Neural cell (in vitro differentiated cells): ENCODE data around the gene CARD9. TPM values are rescaled to one million over a fixed set of nuclear protein-coding genes. Genes with fewer than 3 reads are reported as not detected.

Experiments used
- H2AFZ ChIP-seq: fragments of 200-600, 300-800 bp; sonication (generic), shearing (Covaris generic); 2 replicates; pipeline ENCODE4 v1.6.0; 2014; ENCODE audit warnings: low read depth, mild to moderate bottlenecking, antibody characterized with exemption, low read length, moderate library complexity
- H3F3A ChIP-seq: fragments of 200-600 bp; shearing (Covaris generic); 2 replicates; pipeline ENCODE4 v1.6.1; 2016; ENCODE audit warnings: mild to moderate bottlenecking, moderate library complexity, mixed read lengths, antibody characterized with exemption, low read length; ENCODE audit not compliant: insufficient read depth, poor library complexity, severe bottlenecking
- H3K27ac ChIP-seq: fragments of 200-600, 300-800 bp; sonication (generic), shearing (Covaris generic); 2 replicates; pipeline ENCODE4 v1.5.1; 2014; ENCODE audit warnings: mild to moderate bottlenecking, low read length, moderate library complexity
- H3K27me3 ChIP-seq: fragments of 300-800, 200-600 bp; sonication (generic), shearing (Covaris generic); 2 replicates; pipeline ENCODE4 v1.6.0; 2014; ENCODE audit warnings: mild to moderate bottlenecking, low read depth, low read length, moderate library complexity; ENCODE audit not compliant: insufficient read depth
- H3K36me3 ChIP-seq: fragments of 300-800, 200-600 bp; sonication (generic), shearing (Covaris generic); 2 replicates; pipeline ENCODE4 v1.5.1; 2014; ENCODE audit warnings: mild to moderate bottlenecking, antibody characterized with exemption, low read length, moderate library complexity; ENCODE audit not compliant: insufficient read depth
- H3K4me2 ChIP-seq: fragments of 300-800, 200-600 bp; sonication (generic), shearing (Covaris generic); 2 replicates; pipeline ENCODE4 v1.6.0; 2014; ENCODE audit warnings: mild to moderate bottlenecking, low read length
- H3K4me3 ChIP-seq: fragments of 300-800, 200-600 bp; sonication (generic), shearing (Covaris generic); 2 replicates; pipeline ENCODE4 v1.5.1; 2014; ENCODE audit warnings: mild to moderate bottlenecking, low read length, moderate library complexity
- H3K79me2 ChIP-seq: fragments of 200-600 bp; shearing (Covaris generic); replicated peaks from 2 replicates; pipeline ENCODE4 v1.6.0; 2014; ENCODE audit warnings: mild to moderate bottlenecking, low read length, moderate library complexity; ENCODE audit not compliant: insufficient read depth
- H3K9ac ChIP-seq: fragments of 300-800, 200-600 bp; sonication (generic), shearing (Covaris generic); 2 replicates; pipeline ENCODE4 v1.6.1; 2016; ENCODE audit warnings: mild to moderate bottlenecking, low read length, mixed read lengths
- H3K9me2 ChIP-seq: fragments of 200-600 bp; shearing (Covaris generic); 2 replicates; pipeline ENCODE4 v1.6.1; 2016; ENCODE audit warnings: mild to moderate bottlenecking, low read length, mixed read lengths; ENCODE audit not compliant: insufficient read depth
- H3K9me3 ChIP-seq: fragments of 200-600, 300-800 bp; sonication (generic), shearing (Covaris generic); 2 replicates; pipeline ENCODE4 v1.6.1; 2016; ENCODE audit warnings: mild to moderate bottlenecking, mixed run types, low read length, moderate library complexity, mixed read lengths
- H4K20me1 ChIP-seq: fragments of 200-600 bp; shearing (Covaris generic); 2 replicates; pipeline ENCODE4 v1.6.1; 2016; ENCODE audit warnings: mild to moderate bottlenecking, mixed run types; ENCODE audit not compliant: insufficient read depth
- EP300 ChIP-seq: fragments of 450-650 bp; conservative IDR thresholded peaks from 2 replicates; pipeline ENCODE4 v1.6.1; 2014; ENCODE audit warnings: antibody characterized with exemption, mild to moderate bottlenecking, moderate library complexity; ENCODE audit not compliant: poor library complexity, severe bottlenecking
- EZH2 ChIP-seq: fragments of 200-600, 300-800 bp; shearing (Covaris generic), sonication (generic); IDR thresholded peaks from 2 replicates; pipeline ENCODE4 v1.6.1; 2014; ENCODE audit warnings: antibody characterized with exemption, low read length, borderline replicate concordance, mild to moderate bottlenecking; ENCODE audit not compliant: insufficient read depth, poor library complexity, severe bottlenecking
- MXI1 ChIP-seq: fragments of 450-650 bp; conservative IDR thresholded peaks from 2 replicates; pipeline ENCODE4 v1.6.1; 2014; ENCODE audit warnings: antibody characterized with exemption, mild to moderate bottlenecking; ENCODE audit not compliant: poor library complexity, severe bottlenecking
- POLR2AphosphoS5 ChIP-seq: IDR thresholded peaks from 2 replicates; pipeline ENCODE4 v1.6.1; 2012
- RAD21 ChIP-seq: fragments of 450-650 bp; conservative IDR thresholded peaks from 2 replicates; pipeline ENCODE4 v1.6.1; 2014; ENCODE audit warnings: antibody characterized with exemption, mild to moderate bottlenecking, moderate library complexity
- SMC3 ChIP-seq: fragments of 450-650 bp; conservative IDR thresholded peaks from 2 replicates; pipeline ENCODE4 v1.6.1; 2014; ENCODE audit warnings: antibody characterized with exemption, mild to moderate bottlenecking, moderate library complexity; ENCODE audit not compliant: poor library complexity
- TAF1 ChIP-seq: IDR thresholded peaks from 2 replicates; pipeline ENCODE4 v1.6.1; 2012; ENCODE audit warnings: low read depth
- polyA plus RNA-seq: library from polyadenylated mRNA; depleted of rRNA; stranded (reverse); fragments of >200 nt; gene quantifications from 2 replicates; pipeline ENCODE4 v1.2.3, GENCODE V29; 2014
- TF ChIP-seq, protein P1 (sequence below): IDR thresholded peaks from 2 replicates; pipeline ENCODE4 v1.6.1; 2012; ENCODE audit warnings: borderline replicate concordance
- TF ChIP-seq, protein P2 (sequence below): fragments of 450-650 bp; IDR thresholded peaks from 2 replicates; pipeline ENCODE4 v1.5.1; 2014; ENCODE audit warnings: antibody characterized with exemption, mild to moderate bottlenecking, moderate library complexity; ENCODE audit not compliant: poor library complexity, severe bottlenecking

CARD9 gene
- polyA plus RNA-seq, 1 donor from 2014 or later: 0.77 TPM

DNA sequence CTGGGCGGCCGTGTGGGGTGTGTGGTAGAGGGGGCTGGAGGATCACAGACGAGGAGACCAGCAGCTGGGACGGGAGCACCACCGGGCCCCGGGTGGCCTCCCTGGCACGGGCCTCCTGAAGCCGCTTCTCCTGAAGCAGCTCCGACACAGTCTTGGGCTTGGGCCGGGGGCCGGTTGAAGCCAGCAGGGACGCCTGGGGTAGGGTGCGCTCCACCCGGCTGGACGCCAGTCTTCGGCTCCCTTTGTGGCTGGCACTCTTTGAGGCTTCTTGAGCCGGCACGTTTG, 5.5 kb upstream of the CARD9 start:
- Histone ChIP-seq H3F3A (no peaks in the 10 kb centered on the region), H3K9me2 (no peaks in the 10 kb centered on the region), H3K4me2 (no peak overlapping the region), H2AFZ (no peak overlapping the region), H3K27me3 (no peaks in the 10 kb centered on the region), H3K27ac (no peak overlapping the region), H3K79me2 (no peaks in the 10 kb centered on the region), H3K4me3 (no peak overlapping the region), H3K9ac (no peak overlapping the region), H3K36me3 (no peaks in the 10 kb centered on the region), H4K20me1 (no peaks in the 10 kb centered on the region), H3K9me3 (no peaks in the 10 kb centered on the region)
- no peak for TF ChIP-seq SMC3
- TF ChIP-seq TAF1: no peak
- TF ChIP-seq MXI1: no peak
- TF ChIP-seq EZH2: no peak
- no peak for TF ChIP-seq EP300
- TF ChIP-seq, protein P1, sequence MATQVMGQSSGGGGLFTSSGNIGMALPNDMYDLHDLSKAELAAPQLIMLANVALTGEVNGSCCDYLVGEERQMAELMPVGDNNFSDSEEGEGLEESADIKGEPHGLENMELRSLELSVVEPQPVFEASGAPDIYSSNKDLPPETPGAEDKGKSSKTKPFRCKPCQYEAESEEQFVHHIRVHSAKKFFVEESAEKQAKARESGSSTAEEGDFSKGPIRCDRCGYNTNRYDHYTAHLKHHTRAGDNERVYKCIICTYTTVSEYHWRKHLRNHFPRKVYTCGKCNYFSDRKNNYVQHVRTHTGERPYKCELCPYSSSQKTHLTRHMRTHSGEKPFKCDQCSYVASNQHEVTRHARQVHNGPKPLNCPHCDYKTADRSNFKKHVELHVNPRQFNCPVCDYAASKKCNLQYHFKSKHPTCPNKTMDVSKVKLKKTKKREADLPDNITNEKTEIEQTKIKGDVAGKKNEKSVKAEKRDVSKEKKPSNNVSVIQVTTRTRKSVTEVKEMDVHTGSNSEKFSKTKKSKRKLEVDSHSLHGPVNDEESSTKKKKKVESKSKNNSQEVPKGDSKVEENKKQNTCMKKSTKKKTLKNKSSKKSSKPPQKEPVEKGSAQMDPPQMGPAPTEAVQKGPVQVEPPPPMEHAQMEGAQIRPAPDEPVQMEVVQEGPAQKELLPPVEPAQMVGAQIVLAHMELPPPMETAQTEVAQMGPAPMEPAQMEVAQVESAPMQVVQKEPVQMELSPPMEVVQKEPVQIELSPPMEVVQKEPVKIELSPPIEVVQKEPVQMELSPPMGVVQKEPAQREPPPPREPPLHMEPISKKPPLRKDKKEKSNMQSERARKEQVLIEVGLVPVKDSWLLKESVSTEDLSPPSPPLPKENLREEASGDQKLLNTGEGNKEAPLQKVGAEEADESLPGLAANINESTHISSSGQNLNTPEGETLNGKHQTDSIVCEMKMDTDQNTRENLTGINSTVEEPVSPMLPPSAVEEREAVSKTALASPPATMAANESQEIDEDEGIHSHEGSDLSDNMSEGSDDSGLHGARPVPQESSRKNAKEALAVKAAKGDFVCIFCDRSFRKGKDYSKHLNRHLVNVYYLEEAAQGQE: no peak
- TF ChIP-seq RAD21: no peak
- TF ChIP-seq POLR2AphosphoS5: no peak
- TF ChIP-seq, protein P2, sequence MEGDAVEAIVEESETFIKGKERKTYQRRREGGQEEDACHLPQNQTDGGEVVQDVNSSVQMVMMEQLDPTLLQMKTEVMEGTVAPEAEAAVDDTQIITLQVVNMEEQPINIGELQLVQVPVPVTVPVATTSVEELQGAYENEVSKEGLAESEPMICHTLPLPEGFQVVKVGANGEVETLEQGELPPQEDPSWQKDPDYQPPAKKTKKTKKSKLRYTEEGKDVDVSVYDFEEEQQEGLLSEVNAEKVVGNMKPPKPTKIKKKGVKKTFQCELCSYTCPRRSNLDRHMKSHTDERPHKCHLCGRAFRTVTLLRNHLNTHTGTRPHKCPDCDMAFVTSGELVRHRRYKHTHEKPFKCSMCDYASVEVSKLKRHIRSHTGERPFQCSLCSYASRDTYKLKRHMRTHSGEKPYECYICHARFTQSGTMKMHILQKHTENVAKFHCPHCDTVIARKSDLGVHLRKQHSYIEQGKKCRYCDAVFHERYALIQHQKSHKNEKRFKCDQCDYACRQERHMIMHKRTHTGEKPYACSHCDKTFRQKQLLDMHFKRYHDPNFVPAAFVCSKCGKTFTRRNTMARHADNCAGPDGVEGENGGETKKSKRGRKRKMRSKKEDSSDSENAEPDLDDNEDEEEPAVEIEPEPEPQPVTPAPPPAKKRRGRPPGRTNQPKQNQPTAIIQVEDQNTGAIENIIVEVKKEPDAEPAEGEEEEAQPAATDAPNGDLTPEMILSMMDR: no peak

- H4K20me1 ChIP-seq: no peaks in the 10 kb centered on the region
- no peaks in the 10 kb centered on the region for H3K9me3 ChIP-seq
- no peak overlapping the region for H2AFZ ChIP-seq
- H3K27me3 ChIP-seq: no peaks in the 10 kb centered on the region
- no peak overlapping the region for H3K27ac ChIP-seq
- H3K4me2 ChIP-seq: no peak overlapping the region
- no peaks in the 10 kb centered on the region for H3K9me2 ChIP-seq
- no peaks in the 10 kb centered on the region for H3F3A ChIP-seq
- no peaks in the 10 kb centered on the region for H3K79me2 ChIP-seq
- no peak overlapping the region for H3K4me3 ChIP-seq
- no peak overlapping the region for H3K9ac ChIP-seq
- no peaks in the 10 kb centered on the region for H3K36me3 ChIP-seq
- TF ChIP-seq MXI1 (no peak), RAD21 (no peak), EZH2 (no peak), SMC3 (no peak), TAF1 (no peak), POLR2AphosphoS5 (no peak), EP300 (no peak)
- TF ChIP-seq, protein P2: no peak
- TF ChIP-seq, protein P1: no peak
Measured at GRCh38 chr9:136378170-136379002, 4.9 kb upstream of the CARD9 start.
